SK-N-SH treated with all-trans-retinoic acid at 6 μM for 48 hours (cell line): Measurements from ENCODE around the gene TSSK2.
"Not testable (repeated sequence)": the region's sequence is repeated elsewhere in the genome, so short reads cannot be mapped to it uniquely, and the experiment has no call there.

ENCODE experiments used
- ATAC-seq: fragments of 200-7000 bp; cut with Tn5 transposase; 3 replicates; pipeline ENCODE4 v1.9.1; 2020; ENCODE audit warnings: mild to moderate bottlenecking, moderate library complexity
- ARNTL ChIP-seq: fragments of 450-650 bp; formaldehyde crosslinking; IDR thresholded peaks from 2 replicates; pipeline ENCODE4 v1.5.0; 2020; ENCODE audit warnings: low read depth, mild to moderate bottlenecking, moderate library complexity, borderline replicate concordance
- CSDC2 ChIP-seq: fragments of 250-450 bp; sonication (Bioruptor Pico); IDR thresholded peaks from 2 replicates; pipeline ENCODE4 v1.5.0; 2020; ENCODE audit warnings: mild to moderate bottlenecking, moderate library complexity
- CSRNP3 ChIP-seq: fragments of 250-450 bp; sonication (Bioruptor Pico); IDR thresholded peaks from 2 replicates; pipeline ENCODE4 v1.5.1; 2021; ENCODE audit warnings: mild to moderate bottlenecking, moderate library complexity
- ESRRG ChIP-seq: fragments of 250-450 bp; sonication (Bioruptor Pico); IDR thresholded peaks from 2 replicates; pipeline ENCODE4 v1.6.1; 2021; ENCODE audit warnings: mild to moderate bottlenecking
- ISL1 ChIP-seq: fragments of 250-450 bp; sonication (Bioruptor Pico); IDR thresholded peaks from 2 replicates; pipeline ENCODE4 v2.1.2; 2022; ENCODE audit warnings: mild to moderate bottlenecking, moderate library complexity
- OSR1 ChIP-seq: fragments of 250-450 bp; sonication (Bioruptor Pico); IDR thresholded peaks from 2 replicates; pipeline ENCODE4 v1.8.0; 2022; ENCODE audit warnings: moderate library complexity, mild to moderate bottlenecking, inconsistent platforms
- RARB ChIP-seq: fragments of 250-450 bp; sonication (Bioruptor Pico); IDR thresholded peaks from 2 replicates; pipeline ENCODE4 v1.8.0; 2021; ENCODE audit warnings: mild to moderate bottlenecking, moderate library complexity
- SNAI2 ChIP-seq: fragments of 250-450 bp; sonication (Bioruptor Pico); IDR thresholded peaks from 2 replicates; pipeline ENCODE4 v1.5.0; 2020; ENCODE audit warnings: mild to moderate bottlenecking, moderate library complexity
- TOX ChIP-seq: fragments of 250-450 bp; sonication (Bioruptor Pico); IDR thresholded peaks from 2 replicates; pipeline ENCODE4 v1.8.0; 2021; ENCODE audit warnings: mild to moderate bottlenecking, moderate library complexity, borderline replicate concordance
- ZFP3 ChIP-seq: fragments of 250-450 bp; sonication (Bioruptor Pico); IDR thresholded peaks from 2 replicates; pipeline ENCODE4 v1.5.0; 2020; ENCODE audit warnings: mild to moderate bottlenecking, moderate library complexity
- ZNF565 ChIP-seq: fragments of 450-650 bp; formaldehyde crosslinking; conservative IDR thresholded peaks from 2 replicates; pipeline ENCODE4 v1.5.0; 2020; ENCODE audit warnings: low read depth, mild to moderate bottlenecking, moderate library complexity
- ZNF8 ChIP-seq: fragments of 450-650 bp; formaldehyde crosslinking; IDR thresholded peaks from 2 replicates; pipeline ENCODE4 v1.5.0; 2020; ENCODE audit warnings: mild to moderate bottlenecking, moderate library complexity
- TF ChIP-seq, protein P1 (sequence below): fragments of 250-450 bp; sonication (Bioruptor Pico); IDR thresholded peaks from 2 replicates; pipeline ENCODE4 v1.5.0; 2020; ENCODE audit warnings: mild to moderate bottlenecking, moderate library complexity
- TF ChIP-seq, protein P2 (sequence below): fragments of 250-450 bp; sonication (Bioruptor Pico); IDR thresholded peaks from 2 replicates; pipeline ENCODE4 v1.5.1; 2020; ENCODE audit warnings: low read depth, mild to moderate bottlenecking, moderate library complexity
- TF ChIP-seq, protein P3 (sequence below): fragments of 250-450 bp; sonication (Bioruptor Pico); IDR thresholded peaks from 2 replicates; pipeline ENCODE4 v1.8.0; 2020; ENCODE audit warnings: mild to moderate bottlenecking, moderate library complexity, borderline replicate concordance

Gene TSSK2

DNA sequence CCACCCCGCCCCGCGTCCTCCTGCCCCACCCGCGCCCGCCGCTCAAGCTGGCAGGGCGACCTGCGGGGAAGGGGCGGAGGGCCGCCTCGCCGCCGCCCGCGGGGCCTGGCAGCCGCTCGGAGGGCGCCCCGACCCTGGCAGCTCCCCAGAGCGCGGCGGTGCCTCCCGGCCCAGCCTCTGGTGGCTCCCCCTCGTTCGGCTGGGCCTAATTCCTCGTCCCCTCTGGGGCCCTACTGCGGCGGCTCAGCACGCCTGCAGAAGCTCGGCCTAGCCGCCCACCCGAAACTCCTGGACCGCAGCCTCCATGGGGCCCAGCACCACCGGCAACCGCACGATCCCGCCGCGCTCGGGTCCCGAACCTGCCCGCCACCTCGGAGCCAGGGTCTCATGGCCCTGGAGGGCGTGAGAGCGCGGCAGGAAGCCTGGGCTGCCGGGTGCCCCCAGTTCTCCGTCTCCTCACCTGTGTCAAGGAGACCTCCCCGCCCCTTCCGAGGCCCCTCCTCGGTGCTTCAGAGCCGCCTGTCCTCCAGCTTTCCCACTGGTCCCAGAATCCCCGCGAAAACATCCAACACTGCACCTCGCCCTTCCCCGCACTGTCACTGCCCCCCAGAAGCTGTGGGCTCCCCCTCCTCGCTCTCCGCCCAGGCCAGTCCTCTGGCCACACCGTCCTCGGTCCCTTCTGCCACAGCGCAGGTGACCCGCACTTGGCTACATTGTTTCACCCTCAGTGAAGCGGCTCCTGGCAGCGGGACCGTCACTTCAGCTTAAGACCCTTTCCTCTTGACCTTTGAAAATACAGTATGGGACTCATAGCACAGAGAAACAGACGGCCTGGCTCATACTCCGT lies 19.6 kb downstream of the TSSK2 start (continued):
- no peak for TF ChIP-seq ISL1

- ATAC-seq = no peak
- TF ChIP-seq SNAI2 (CRISPR knock-in tag) = no peak
- TF ChIP-seq ZFP3 (CRISPR knock-in tag) = no peak
- TF ChIP-seq ARNTL (CRISPR knock-in tag) = no peak
- TF ChIP-seq ZNF8 (CRISPR knock-in tag) = no peak
- TF ChIP-seq, protein P1, sequence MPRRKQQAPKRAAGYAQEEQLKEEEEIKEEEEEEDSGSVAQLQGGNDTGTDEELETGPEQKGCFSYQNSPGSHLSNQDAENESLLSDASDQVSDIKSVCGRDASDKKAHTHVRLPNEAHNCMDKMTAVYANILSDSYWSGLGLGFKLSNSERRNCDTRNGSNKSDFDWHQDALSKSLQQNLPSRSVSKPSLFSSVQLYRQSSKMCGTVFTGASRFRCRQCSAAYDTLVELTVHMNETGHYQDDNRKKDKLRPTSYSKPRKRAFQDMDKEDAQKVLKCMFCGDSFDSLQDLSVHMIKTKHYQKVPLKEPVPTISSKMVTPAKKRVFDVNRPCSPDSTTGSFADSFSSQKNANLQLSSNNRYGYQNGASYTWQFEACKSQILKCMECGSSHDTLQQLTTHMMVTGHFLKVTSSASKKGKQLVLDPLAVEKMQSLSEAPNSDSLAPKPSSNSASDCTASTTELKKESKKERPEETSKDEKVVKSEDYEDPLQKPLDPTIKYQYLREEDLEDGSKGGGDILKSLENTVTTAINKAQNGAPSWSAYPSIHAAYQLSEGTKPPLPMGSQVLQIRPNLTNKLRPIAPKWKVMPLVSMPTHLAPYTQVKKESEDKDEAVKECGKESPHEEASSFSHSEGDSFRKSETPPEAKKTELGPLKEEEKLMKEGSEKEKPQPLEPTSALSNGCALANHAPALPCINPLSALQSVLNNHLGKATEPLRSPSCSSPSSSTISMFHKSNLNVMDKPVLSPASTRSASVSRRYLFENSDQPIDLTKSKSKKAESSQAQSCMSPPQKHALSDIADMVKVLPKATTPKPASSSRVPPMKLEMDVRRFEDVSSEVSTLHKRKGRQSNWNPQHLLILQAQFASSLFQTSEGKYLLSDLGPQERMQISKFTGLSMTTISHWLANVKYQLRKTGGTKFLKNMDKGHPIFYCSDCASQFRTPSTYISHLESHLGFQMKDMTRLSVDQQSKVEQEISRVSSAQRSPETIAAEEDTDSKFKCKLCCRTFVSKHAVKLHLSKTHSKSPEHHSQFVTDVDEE (CRISPR knock-in tag) = no peak
- TF ChIP-seq CSDC2 (CRISPR knock-in tag) = no peak
- TF ChIP-seq ZNF565 (CRISPR knock-in tag) = no peak
- TF ChIP-seq, protein P2, sequence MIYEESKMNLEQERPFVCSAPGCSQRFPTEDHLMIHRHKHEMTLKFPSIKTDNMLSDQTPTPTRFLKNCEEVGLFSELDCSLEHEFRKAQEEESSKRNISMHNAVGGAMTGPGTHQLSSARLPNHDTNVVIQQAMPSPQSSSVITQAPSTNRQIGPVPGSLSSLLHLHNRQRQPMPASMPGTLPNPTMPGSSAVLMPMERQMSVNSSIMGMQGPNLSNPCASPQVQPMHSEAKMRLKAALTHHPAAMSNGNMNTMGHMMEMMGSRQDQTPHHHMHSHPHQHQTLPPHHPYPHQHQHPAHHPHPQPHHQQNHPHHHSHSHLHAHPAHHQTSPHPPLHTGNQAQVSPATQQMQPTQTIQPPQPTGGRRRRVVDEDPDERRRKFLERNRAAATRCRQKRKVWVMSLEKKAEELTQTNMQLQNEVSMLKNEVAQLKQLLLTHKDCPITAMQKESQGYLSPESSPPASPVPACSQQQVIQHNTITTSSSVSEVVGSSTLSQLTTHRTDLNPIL (CRISPR knock-in tag) = no peak
- no peak for TF ChIP-seq OSR1 (CRISPR knock-in tag)
- TF ChIP-seq ESRRG (CRISPR knock-in tag) = no peak
- no peak for TF ChIP-seq TOX (CRISPR knock-in tag)
- no peak for TF ChIP-seq CSRNP3 (CRISPR knock-in tag)
Observed at GRCh38 chr22:19151329-19152191, 20.5 kb downstream of the TSSK2 start.

GRCh38 chr22:19152942-19153883 lies 22.1 kb downstream of the TSSK2 start:
- ATAC-seq = no peak
- no peak for TF ChIP-seq TOX (CRISPR knock-in tag)
- no peak for TF ChIP-seq ZNF565 (CRISPR knock-in tag)
- TF ChIP-seq, protein P1 (CRISPR knock-in tag) = no peak
- TF ChIP-seq, protein P3, sequence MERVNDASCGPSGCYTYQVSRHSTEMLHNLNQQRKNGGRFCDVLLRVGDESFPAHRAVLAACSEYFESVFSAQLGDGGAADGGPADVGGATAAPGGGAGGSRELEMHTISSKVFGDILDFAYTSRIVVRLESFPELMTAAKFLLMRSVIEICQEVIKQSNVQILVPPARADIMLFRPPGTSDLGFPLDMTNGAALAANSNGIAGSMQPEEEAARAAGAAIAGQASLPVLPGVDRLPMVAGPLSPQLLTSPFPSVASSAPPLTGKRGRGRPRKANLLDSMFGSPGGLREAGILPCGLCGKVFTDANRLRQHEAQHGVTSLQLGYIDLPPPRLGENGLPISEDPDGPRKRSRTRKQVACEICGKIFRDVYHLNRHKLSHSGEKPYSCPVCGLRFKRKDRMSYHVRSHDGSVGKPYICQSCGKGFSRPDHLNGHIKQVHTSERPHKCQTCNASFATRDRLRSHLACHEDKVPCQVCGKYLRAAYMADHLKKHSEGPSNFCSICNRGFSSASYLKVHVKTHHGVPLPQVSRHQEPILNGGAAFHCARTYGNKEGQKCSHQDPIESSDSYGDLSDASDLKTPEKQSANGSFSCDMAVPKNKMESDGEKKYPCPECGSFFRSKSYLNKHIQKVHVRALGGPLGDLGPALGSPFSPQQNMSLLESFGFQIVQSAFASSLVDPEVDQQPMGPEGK (CRISPR knock-in tag) = no peak
- TF ChIP-seq, protein P2 (CRISPR knock-in tag) = no peak
- TF ChIP-seq SNAI2 (CRISPR knock-in tag) = no peak
- TF ChIP-seq RARB = no peak
- no peak for TF ChIP-seq ZFP3 (CRISPR knock-in tag)
- TF ChIP-seq ESRRG (CRISPR knock-in tag) = no peak

GRCh38 chr22:19156109-19156508 lies 25.0 kb downstream of the TSSK2 start:
- not testable (repeated sequence) for ATAC-seq

- ATAC-seq = not testable (repeated sequence)
Observed at GRCh38 chr22:19158649-19159048, 27.5 kb downstream of the TSSK2 start.
